ENCODE results near the gene TAS1R1.

TAS1R1 gene

DNA sequence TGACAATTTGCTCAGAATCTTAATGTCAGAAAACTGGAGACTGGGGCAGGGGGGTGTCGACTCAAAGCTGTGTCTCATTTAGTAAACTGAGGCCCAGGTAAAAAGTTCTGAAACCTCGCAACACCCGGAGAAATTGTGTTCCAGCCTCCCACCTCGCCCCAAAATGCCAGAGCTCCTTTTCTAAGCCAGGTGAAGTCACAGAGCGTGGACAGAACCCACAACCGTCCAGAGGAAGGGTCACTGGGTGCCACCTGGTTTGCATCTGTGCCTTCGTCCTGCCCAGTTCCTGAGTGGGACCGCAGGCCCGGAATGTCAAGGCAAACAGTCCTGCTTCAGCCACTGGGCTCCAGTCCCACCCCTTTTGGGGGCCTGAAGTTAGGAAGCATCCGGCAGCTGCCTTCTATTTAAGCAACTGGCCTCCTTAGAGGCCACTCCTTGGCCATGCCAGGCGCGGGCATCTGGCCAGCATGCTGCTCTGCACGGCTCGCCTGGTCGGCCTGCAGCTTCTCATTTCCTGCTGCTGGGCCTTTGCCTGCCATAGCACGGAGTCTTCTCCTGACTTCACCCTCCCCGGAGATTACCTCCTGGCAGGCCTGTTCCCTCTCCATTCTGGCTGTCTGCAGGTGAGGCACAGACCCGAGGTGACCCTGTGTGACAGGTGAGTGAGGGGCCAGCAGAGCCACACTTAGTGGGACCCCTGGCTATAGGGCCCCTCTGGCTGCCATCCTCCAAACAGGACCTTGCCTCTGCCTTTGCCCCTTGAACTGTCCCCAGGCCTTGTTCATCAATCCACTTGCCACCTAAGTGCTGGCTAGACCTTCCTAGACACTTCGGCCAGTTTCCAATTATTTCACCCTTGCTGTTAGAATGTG is at the start of gene TAS1R1:
Gene TAS1R1 (plus strand): TSS at position 401 of the 872 bp plus-strand sequence. CDS start 67 bp downstream, at position 468.
- DNase-seq (ENCODE audit: low read depth in 2 of 2): no peak

- DNase-seq (ENCODE audit: low read depth in 2 of 2): no peak
Measured at GRCh38 chr1:6505367-6506209, 49.5 kb upstream of the TAS1R1 start.

DNA sequence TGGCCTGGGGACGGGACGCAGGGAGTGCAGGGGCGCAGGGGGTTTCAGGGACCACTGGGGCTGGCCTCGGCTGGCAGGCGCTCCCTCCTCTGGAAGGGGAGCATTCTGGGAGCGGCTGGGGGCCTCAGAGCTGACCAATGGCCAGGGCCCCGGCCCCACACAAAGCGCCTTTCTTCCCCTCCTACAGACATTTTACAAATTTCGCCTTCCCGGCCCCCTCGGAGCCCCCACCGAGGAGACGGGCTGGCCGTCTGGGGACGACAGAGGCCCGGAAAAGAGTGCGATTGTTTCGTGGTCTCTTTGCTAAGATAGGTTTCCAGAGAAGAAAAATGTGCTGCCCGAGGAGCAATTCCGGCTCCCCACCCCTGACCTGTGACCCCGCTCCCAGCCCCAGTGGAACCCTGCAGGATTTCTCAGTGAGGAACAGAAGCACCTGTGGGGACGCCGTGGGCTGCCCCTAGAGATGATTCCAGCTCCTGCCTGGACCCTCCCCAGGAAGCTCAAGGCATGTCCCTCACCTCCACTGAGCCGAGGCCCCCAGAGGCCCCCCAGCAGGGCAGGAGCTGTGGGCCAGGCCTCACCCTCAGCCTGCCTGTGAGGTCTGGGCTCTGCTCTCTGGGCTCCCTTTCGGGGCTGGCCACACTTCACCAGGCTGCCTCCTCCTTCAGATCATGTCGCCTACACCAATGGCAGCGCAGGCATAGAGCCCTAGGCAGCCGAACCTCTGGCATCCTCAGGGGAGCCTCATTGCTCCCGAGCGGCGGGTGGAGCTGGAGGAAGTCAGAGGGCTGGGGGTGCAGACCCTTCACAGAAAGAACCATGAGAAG is 48.7 kb upstream of the TAS1R1 start:
- DNase-seq (ENCODE audit: low read depth in 2 of 2): no peak

DNA sequence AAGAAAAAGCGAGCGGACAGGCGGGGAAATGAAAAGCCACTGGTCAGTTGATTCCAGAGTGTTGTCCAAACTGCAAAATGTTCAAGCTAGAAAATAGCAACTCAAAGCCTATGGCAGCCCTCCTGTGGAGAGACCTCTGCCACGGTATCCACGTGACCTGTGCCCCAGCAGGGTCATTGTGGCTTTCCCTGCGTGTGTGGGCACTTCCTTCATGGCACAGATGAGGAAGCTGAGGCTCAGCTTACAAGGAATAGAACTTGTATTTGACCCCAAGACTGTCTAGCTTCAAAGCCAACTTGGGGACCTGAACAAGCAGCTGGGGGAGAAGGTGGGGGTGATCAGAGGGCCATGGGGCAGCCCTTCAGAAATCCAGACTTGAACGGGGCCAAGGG is 48.1 kb upstream of the TAS1R1 start:
- DNase-seq (ENCODE audit: low read depth in 2 of 2): no peak

DNA sequence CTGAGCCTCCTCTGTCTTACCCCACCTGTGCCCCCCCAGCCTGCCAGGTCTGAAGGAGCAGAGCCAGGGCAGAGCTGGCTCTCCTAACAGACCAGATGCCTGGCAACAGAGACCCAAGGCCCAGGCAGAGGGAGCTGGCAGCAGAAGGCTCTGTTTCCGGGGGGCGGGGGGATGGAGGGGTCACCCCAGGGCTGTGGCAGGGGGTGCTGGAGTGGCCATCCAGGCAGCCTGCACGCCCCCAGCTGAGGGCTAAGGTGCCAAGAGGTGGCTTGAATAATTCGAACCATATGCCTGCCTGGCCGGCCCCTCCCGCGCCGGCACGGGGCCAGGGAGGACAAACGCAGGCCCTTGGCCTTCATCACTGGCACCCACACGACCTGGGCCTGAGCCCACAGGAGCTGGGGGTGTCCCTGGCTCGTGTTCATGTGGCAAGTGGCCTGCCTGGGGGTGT is 47.6 kb upstream of the TAS1R1 start:
- no peak for DNase-seq (ENCODE audit: low read depth in 2 of 2)

GRCh38 chr1:6508154-6508815 is 46.8 kb upstream of the TAS1R1 start:
- DNase-seq (ENCODE audit: low read depth in 2 of 2): no peak

GRCh38 chr1:6508816-6509189 is 46.3 kb upstream of the TAS1R1 start:
- DNase-seq (ENCODE audit: low read depth in 2 of 2): no peak

- DNase-seq (ENCODE audit: low read depth in 2 of 2): no peak
Measured at GRCh38 chr1:6509220-6509918, 45.7 kb upstream of the TAS1R1 start.

- no peak for DNase-seq (ENCODE audit: low read depth in 2 of 2)
Measured at GRCh38 chr1:6509919-6510291, 45.2 kb upstream of the TAS1R1 start.

DNA sequence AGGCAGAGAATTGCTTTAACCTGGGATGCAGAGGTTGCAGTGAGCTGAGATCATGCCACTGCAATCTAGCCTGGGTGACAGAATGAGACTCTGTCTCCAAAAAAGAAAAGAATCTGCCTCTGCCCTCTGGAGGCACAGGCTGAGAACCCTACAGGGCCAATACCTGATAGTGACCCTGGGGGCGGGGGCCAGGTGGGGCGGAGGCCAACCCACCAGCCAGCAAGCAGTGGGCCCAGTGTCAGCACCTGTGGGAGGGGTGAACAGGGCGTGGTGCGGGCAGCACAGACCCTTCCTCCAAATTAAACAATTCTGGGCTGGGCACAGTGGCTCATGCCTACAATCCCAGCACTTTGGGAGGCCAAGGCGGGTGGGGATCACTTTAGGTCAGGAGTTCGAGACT is 44.6 kb upstream of the TAS1R1 start:
- no peak for DNase-seq (ENCODE audit: low read depth in 2 of 2)

- DNase-seq (ENCODE audit: low read depth in 2 of 2): no peak
Measured at GRCh38 chr1:6511056-6511455, 44.1 kb upstream of the TAS1R1 start.

GRCh38 chr1:6511561-6512244 is 43.4 kb upstream of the TAS1R1 start:
- DNase-seq (ENCODE audit: low read depth in 2 of 2): no peak

GRCh38 chr1:6512245-6512907 is 42.7 kb upstream of the TAS1R1 start:
- DNase-seq (ENCODE audit: low read depth in 2 of 2): no peak

GRCh38 chr1:6512908-6513280 is 42.2 kb upstream of the TAS1R1 start:
- DNase-seq (ENCODE audit: low read depth in 2 of 2): no peak

DNA sequence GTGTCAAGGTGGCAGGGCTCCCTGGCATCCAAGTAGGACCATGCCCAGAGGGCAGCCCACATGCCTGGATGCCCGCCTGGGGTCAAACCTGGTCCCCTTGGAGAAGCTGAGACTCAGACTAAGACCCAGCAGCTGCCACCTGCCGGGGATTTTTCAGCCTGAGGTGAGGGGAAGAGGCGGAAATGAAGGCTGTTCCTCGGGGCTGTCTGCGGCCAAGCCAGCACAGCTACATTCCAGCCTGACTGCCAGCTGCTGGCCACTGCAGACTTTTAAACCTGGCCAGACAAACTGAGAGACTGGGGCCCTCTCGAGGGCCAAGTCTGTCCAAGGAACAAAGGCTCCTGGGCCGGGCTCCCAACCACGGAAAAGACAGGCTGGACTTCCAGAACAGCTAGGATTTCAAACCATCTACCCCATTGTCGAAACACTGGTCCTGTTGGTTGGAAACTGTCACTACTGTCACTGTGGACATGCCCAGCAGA is 41.7 kb upstream of the TAS1R1 start:
- DNase-seq (ENCODE audit: low read depth in 2 of 2): no peak

DNA sequence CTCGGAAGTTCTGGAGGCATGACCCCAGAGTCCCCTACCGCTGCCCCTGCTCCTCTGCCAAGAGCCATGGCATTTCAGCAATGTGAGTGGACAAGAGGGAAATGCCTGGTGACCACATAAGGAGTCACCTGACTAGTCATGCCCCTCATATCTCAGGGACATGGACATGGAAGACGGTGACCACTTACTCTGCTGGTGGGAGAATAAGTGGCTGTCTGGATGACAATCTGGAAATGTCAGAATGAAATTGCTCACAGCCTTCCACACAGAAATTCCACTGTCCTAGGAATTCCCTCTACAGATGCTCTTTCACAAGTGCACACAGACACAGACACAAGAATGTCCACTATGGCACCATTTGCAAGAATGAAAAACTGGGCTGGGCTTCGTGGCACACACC is 39.3 kb upstream of the TAS1R1 start:
- DNase-seq (ENCODE audit: low read depth in 2 of 2): no peak

DNA sequence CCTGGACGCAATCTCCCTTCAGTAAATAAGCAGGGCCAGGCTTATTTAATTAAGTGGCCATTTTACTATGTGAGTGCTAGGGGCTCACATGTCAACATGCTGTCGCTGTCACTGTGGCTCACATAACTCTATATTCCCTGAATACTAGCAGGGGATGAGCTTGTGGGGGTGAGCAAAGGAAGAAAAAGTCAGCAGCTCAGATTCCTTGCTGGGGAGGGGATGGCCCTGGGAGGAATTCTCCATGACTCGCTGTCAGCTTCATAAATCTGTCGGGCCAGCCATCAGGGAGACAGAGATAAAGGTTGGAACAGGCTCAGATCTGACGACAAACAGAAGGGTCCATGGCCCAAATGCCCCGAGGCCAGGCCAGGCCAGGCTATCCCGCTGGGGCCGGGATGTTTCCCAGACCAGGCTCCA is 37.7 kb upstream of the TAS1R1 start:
- DNase-seq (ENCODE audit: low read depth in 2 of 2): no peak

GRCh38 chr1:6519491-6519934 is 35.6 kb upstream of the TAS1R1 start:
- DNase-seq (ENCODE audit: low read depth in 2 of 2): no peak

- no peak for DNase-seq (ENCODE audit: low read depth in 2 of 2)
Measured at GRCh38 chr1:6519935-6520671, 35.0 kb upstream of the TAS1R1 start.
